Inflammatory macrophage treated with lipopolysaccharide for 1 hour (primary cell): ENCODE data around the gene NOC4L.
"Not testable (repeated sequence)": the region's sequence is repeated elsewhere in the genome, so short reads cannot be mapped to it uniquely, and the experiment has no call there.

ENCODE experiments used
- DNase-seq, 2 donors: peaks; one replicate each; pipeline ENCODE4 v3.0.0-alpha.2; 2020 to 2022

Gene NOC4L

DNA sequence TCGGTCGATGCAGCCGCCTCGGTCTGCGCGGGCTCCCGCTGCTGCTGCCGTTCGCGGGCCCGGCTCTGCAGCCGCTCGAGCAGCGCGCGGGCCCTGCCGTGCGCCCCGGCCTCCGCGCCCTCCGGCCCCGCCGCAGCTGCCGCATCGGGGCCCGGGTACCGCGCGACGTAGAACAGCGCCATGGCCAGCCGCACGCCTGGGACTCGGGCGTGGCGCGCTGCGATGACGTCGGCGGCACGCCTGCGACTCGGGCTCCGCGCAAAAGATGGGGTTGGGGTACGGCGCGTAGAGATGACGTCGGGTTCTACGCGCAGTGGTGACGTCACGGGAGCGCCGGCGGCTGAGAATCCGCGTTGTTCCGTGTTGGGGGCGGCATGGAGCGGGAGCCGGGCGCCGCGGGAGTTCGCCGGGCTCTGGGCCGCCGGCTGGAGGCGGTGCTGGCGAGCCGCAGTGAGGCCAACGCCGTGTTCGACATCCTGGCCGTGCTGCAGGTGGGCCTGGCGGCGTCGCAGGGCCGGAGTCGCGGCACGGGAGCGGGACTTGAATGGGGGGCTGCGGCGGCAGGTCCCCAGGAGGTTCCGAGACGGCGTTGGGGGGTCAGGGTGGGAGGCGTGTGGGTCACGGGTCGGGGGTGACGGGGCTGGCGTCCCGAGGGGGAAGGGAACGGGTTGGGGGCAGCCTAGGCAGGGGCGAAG is at the start of gene NOC4L, which contains the start of gene DDX51:
NOC4L (plus strand) TSS at position 343 of the 695 bp plus-strand sequence; CDS start at position 375, 32 bp downstream.
DDX51 (minus strand) TSS at position 205 of the 695 bp plus-strand sequence; CDS start at position 182, 23 bp downstream.
- peak; percentile 89 to 99 for DNase-seq

DNA sequence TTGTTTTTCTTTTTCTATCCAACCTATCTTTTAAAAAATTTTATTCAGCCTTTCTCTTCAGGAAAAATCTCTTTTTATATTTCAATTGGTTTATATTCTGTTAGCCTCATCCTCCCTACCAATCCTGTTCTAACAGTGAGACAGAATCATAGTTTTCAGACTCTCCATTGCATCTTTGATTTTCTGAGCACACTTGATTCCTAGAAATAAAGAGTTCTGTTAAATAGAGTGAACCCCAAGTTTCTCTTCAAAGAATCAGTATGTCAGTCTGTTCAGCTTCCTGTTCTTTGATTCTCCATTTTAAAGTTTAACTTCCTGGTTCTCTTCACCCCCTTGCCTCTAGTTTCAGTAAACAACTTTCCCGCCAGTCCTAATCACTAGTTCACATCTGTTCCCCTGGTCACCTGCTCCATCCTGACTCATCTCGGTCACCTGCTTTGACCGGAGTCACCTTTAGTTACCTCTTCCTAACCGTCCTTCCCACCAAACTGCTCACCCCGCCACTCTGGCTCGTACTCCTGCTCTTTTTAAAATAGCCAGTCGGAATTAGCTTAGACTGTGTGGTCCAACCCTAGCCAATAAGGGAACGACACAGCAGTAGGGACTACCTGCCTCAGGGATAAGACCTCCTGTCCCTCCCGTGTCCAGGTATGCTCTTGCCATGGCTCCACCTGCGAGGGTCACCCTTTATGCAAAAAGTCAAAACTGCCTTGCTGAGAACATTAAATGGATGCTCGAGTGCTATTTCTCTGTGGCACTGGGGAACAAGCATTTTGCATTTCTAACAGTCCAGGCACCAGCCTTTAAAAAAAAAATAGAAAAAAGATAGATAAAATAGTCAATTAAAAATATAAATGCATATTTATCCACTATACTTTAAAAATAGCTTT is 48.5 kb upstream of the NOC4L start:
- DNase-seq = no peak

DNA sequence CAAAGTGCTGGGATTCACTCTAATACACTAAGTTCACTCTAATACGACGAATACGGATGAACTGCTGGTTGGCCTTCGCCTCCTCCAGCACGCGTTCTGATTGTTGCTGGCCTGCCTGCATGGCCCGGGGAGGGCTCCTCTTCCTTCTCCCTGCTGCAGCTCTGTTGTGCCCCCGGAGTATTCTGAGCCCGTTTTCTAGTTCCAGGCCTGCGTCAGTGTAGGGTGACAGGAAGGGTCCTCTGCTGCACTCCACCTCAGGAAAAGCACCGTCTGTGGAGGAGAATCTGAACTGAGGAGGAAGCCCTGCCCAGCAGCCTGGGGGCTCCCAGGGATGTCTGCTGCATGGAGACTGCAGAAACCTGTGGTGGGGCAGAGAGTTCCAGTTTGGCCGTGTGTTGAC is 44.5 kb upstream of the NOC4L start:
- DNase-seq = no peak

DNA sequence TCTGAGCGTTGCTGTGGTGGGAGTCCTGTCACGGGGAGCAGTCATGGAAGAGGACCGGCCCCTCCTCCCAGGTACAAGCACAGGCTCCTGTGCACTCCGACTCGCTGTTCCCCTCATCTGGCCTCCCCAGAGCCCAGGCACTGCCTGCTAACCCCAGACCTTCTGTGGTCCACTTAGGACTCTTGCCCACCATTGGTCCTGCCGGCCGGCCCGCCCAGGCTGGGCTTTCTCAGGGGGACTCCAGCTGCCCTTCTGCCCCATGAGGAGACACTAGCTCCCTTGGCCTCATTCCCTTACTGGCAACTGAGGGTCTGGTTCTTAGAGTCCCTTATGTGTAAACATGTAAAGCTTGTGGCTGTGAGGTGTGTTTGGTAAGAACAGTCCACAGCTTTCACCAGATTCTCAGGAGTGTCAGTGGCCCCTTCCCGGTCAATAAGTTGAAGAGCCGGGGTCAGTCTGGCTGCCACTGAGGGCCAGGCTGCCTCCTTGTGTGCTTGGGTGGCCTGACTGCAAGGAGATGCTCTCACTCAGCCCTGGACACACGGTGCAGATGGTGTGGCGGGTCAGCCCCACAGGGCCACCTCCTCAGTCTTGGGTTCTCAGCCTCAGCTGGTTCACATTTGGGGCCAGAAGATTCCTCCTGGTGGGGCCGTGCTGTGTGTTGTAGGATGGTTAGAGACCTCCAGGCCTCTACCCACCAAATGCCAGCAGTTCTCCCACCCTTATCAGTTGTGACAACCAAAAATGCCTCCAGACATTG is 43.8 kb upstream of the NOC4L start:
- DNase-seq = no peak

DNA sequence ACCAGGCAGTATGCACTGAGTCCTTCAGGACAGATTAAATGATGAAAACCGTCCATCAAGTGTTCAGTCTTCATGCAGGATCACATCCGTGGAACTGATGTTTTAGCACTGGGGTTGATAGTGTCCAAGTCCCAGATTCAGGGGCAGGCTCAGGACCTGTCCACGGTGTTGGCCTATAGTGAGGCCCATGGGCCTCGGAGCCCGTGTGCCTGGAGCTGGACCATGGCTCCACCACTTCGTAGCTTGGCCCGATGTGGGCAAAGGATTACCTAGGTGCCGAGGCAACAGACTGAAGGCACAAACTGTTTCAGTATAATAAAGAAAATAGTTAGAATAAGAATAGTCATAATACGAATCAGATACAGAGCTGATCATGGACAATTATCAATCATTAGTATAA is 42.0 kb upstream of the NOC4L start:
- DNase-seq = no peak

DNA sequence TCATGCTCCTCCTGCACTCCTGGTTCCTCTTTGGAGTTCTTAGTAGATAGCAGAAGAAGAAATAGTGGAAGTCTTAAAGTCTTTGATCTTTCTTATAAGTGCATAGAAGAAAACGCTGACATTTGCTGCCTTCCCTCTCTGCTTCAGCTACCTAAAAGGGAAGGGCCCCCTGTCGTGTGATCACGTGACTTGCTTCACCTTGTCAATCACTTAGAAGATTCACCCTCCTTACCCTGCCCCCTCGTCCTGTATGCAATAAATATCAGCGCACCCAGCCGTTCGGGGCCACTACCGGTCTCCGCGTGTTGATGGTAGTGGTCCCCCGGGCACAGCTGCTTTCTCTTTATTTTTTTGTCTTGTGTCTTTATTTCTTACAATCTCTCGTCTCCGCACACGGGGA is 41.2 kb upstream of the NOC4L start:
- DNase-seq = not testable (repeated sequence)

DNA sequence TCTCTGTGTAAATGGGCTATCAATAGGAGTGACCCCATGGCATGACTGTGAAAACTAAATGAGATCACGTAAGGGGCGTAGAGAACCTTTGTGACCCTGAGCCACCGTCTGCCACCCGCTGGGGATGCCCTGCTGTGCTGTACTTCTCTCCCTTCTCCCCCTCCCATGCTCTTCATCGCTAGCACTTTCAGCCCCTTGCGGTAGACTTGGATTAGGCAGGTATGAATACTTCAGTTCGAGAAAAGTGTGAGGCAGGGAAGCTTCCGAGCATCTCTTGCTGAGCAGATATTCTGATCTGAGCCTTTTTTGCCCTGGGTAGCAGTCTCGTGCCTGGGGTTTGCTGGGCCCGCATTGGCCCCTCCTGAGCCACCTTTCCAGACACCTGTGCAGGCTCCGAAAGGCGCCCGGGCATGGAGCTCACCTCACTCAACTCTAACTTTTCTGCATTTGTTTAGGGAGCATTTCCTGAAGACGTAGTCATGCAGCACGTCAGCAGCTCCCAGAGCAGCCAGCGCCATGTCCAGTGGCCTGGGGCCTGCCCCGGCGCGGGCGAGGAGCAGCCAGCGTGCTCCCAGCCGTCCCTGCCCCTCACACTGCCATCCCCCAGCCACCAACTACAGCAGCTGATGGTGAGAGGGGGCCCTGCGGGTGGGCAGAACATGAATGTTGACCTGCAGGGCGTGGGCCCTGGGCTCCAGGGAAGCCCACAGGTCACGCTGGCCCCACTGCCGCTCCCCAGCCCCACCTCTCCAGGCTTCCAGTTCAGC is 40.5 kb upstream of the NOC4L start:
- DNase-seq = no peak

DNA sequence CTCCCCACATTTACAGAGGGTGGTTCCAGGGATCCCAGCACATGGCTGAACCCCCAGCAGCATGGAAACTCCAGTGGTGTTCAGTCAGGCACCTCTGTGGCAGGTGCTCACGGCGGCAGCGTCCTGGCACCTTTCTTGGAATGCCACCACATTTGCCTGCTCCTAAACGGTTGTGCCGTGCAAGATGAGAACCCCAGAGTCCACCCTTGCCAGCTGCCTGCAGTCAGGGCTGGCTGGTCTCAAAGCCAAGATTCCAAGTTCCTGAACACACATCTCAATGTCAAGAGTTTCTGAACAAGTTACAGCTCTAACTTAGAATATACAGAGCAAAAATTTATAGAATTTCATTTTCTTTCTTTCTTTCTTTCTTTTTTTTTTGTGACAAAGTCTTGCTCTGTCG is 38.8 kb upstream of the NOC4L start:
- DNase-seq = no peak

DNA sequence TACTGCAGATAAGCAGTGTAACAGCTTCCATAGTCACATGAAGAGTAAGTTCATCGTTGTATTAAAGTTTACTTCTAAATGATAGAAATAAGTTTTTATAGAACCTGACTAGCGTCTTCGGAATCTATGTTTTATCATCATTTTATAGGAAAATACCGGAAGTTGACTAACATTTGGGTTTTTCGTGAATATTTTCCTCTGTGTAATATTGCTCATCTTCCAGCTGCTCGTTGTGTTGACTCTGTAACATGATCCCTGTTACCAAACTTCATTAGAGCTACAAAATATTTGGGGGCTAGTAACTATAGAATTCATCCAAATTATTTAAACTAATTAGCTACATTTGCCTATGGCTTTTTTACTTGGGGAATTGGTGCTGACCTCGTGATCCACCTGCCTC is 37.3 kb upstream of the NOC4L start:
- DNase-seq = no peak

DNA sequence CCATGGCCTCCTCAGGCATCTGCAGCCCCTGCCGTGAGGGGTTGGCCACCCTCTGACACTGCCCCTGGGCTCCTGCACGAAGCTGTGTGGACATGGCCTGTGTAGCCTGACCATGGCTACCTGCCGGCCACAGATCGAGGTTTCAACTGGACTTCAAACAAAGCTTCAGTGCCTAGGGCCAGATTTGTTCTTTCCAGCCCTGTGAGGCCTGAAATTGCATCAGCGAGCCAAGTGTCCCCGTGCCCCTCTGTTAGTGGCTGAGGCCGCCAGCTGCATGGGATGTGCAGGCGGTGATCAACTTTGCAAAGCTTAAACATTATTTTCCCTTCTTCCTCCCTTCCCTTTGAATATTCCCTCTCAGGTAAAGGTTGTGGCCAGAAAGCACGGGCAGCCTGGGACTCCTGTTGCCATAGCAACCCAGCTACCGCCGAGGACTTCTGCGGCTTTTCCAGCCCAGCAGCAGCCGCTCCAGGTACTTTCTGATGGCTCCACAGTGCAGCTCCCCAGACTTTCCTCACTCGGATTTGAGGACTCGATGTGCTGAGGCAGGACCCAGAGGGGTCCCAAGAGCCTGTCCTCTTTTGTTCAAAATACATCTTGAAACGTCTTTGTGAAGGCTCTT is 35.9 kb upstream of the NOC4L start:
- DNase-seq = no peak

DNA sequence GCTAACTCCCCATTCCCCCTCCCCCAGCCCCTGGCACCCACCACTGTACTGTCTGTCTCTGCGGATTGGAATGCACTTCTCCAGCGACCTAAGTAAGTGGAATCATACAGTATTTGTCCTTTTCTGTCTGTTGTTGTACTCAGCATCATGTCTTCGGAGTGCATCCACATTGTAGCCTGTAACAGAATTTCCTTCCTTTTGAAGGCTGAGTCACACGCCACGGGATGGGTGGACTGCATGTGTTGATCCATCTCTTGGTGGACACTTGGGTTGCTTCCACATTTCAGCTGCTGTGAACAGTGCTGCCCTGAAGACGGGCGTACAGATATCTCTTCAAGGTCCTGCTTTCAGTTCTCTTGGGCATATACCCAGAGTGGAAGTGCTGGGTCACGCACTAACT is 34.5 kb upstream of the NOC4L start:
- DNase-seq = no peak

DNA sequence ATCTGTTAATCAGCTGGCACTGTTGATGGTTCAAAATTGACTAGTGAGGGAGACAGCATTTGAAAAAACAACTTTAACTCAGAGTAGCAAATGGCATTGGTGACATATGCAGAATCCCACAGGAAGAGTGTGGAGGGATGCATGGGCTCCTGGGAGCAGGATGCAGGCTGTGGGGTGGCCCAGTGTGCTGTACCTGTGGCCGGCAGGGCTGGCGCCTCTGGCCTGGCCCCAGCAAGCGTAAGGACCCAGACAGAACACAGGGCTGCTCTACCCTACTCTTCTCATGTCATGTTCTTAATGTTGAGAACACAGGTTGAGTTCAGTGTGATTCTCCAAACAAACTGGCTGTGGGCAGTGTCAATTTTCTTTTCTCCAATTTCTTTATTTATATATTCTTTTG is 33.6 kb upstream of the NOC4L start:
- DNase-seq = no peak

DNA sequence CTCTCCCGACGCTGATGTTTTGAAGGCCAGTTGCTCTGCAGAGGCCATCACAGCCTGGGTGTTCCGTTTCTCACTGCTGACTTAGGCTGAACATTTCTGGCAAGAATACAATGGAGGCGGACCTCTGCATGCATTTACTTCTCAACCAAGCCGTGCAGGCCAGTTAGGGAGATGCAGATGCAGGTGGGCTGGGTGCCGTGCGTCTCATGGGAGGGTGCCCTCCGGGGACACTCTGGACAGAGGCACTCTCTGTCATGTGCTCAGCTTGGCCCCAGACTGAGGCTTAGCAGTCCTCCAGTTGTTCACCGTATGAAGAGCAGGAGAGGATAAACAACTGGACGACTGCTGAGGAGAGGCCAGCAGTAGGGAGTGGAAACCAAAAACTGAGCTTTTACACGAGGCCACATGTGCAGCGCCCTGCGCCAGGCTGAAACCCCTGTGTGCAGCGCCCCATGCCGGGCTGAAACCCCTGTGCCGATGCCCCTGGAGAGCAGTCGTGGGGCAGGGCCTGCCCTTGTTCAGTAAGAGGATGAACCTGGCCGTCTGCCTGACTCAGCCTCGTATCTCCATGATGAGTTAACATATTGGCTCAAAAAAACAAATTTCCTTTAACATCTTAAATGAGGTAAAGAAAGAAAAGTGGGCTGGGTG is 32.5 kb upstream of the NOC4L start:
- no peak for DNase-seq

DNA sequence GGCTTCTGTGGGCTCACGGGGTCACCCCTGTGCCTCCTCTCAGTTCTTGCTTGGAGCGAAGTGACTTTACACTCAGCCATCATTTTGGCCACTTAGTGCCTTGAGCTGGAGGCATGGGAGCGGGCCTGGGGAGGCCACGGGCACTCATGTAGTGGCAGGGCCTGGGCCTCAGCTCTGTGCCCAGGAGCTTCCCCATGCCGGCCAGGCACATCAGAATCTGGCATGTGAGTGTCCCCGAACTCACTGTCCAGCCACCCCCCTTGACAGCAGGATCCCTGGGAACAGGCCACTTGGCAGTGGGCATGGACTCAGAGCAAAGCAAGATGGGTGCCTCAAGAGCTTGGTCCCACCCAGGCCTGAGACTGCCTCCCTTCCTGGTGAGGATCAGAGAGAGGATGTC is 29.6 kb upstream of the NOC4L start:
- DNase-seq = no peak

DNA sequence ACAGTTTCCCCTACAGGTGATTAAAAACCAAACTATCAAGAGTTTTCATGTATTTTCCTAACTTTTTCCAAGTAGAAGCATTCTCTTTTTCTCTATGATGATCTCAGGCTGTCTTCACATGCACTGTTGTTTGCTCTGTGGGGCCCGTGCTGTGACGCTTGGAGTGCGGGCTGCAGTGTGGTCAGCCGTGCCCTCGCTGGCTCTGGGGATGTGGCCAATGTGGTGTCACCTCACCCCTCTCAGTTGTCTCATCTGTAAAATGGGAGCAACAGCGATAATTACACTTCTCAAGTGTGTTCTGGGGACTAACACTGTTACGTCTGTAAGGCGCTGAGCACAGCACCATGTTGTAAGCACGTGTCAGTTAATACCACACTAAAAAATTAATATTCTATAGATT is 28.8 kb upstream of the NOC4L start:
- DNase-seq = no peak

DNA sequence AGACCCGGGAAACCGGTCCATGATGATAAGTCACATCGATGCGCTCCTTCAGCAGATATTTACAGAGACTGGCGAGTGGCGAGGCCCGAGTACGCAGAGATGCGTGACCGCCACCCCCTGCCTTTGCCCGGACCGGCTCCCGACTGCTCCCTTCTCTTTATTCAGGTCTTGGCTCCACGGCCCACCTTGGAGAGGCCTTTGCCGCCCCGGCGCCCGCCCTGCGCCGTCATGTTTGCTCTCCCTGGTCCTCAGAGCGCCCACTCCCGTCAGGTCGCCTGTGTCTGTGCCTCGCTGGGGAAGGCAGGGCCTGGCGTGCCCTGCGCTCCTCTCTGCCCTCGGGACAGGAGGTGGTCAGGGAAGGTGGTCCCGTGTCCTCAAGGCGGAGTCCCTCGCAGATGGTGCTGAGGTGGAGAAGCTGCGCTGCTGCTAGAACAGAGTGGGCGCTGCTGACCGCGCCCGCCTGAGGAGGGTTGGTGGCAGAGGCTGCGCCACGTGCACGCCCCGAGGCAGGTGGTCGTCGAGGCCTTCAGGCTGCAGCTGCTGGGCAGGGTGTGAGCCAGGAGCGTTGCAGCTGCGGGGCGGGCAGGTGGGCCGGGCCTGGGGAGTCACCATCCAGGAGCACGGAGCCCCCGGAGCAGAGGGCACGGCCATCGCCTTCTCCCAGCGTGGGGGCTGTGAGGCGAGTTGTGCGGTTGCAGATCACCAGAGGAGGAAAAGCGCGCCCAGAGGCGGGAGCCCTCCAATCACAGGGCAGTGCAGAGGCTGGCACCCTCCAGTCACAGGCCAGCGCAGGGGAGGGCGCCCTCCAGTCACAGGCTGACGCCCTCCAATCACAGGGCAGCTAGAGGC is 27.3 kb upstream of the NOC4L start:
- no peak for DNase-seq

DNA sequence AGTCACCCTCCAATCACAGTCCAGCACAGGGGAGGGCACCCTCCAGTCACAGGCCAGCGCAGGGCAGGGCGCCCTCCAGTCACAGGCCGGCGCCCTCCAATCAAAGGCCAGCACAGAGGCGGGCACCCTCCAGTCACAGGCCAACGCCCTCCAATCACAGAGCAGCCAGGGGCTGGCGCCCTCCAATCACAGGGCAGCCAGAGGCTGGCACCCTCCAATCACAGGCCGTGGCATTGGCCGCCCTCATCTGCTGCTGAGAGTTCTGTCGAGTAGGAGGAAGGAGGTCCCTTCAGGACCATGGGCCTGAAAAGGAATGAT is 26.7 kb upstream of the NOC4L start:
- DNase-seq = no peak

DNA sequence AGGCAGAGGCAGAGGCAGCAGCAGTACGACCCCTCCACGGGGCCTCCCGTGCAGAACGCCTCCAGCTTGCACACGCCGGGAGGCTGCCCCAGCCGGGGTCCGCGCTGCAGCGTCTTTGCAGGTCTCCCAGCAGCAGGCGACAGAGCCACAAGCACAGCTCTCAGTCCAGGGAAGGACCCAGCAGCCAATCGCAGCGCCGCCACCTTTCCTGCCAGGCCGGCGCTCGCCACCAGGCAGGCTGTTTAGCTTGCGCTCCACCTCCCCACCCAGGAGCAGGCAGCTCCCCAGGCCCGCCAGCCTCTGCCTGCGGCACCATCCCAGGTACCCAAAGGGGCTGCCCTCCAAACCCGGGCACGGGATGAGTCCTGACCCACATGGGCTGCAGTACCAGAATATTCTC is 25.4 kb upstream of the NOC4L start:
- no peak for DNase-seq

DNA sequence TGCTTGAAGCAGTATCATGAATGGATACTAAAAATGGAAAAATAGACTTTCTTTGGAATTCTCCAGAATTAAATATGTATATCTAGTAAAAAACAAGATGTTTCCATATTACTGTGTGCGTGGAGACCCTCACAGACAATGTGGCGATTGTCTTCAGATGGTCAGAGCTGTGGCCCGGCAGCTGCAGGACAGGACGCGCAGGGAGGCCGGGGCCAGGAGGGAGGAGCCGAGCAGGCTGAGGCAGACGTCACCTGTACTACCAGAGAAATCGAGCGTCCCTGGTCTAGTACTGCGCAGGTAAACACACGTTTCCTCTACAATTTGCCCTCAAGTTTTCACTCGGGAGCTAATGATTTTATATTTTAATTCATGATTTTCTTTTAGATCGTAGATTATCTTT is 23.0 kb upstream of the NOC4L start:
- no peak for DNase-seq

DNA sequence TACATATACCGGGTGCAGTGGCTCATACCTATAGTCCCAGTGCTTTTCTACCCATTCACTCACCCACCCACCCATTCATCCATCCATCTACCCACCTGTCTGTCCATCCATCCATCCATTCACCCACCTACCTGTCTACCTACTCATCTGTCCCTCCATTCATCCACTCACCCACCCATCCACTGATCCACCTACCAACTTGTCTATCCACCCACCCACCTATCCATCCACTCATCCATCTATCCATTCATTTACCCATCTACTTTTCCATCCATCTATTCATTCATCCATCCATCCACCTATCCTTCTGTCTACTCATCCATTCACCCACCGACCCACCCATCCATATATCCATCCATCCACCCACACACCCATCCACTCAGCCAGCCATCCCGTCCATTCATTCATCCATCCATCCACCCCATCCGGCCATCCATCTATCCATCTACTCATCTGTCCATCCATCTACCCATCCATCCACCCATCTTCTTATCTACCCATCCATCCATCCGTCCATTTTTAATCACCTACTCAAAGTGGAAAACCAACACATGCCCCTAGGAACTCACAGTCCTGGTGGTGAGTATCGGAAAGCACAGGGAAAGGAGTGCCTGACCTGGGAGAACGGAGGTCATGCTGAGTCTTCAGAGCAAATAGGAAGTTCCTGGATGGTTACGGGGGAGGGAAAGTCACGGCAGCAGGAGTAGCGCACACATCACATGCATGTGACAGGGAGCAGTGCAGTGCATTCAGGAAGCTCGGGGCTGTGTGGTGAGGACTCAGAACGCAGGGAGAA is 20.1 kb upstream of the NOC4L start:
- DNase-seq = peak in 1 of 2 donors; percentile 12
